BE2C (cell line): ENCODE results near the gene FAAH.

Experiments used
- DNase-seq: peaks from one replicate; pipeline ENCODE4 v3.0.0-alpha.2; 2020
- H3K27me3 ChIP-seq: fragments of 250-450 bp; sonication (Bioruptor Pico); 2 replicates; pipeline ENCODE4 v1.5.1; 2020; ENCODE audit warnings: mild to moderate bottlenecking
- H3K36me3 ChIP-seq: fragments of 250-450 bp; sonication (Bioruptor Pico); 2 replicates; pipeline ENCODE4 v1.5.1; 2020; ENCODE audit warnings: mild to moderate bottlenecking
- H3K4me1 ChIP-seq: fragments of 250-450 bp; sonication (Bioruptor Pico); 2 replicates; pipeline ENCODE4 v1.5.1; 2020
- H3K4me3 ChIP-seq: 2 replicates; pipeline ENCODE4 v1.5.1; 2011; ENCODE audit warnings: low read depth, low read length
- H3K9me3 ChIP-seq: fragments of 250-450 bp; sonication (Bioruptor Pico); 2 replicates; pipeline ENCODE4 v1.5.1; 2020
- CTCF ChIP-seq: IDR thresholded peaks from 2 replicates; pipeline ENCODE4 v1.5.1; 2012; ENCODE audit warnings: mild to moderate bottlenecking, low read depth, low read length

FAAH gene

GRCh38 chr1:46422261-46422871 lies 28.2 kb downstream of the FAAH start:
- TF ChIP-seq CTCF, result no peak
- no peak for DNase-seq
- Histone ChIP-seq H3K9me3 (no peaks in the 10 kb centered on the region), H3K4me3 (no peak overlapping the region), H3K27me3 (no peaks in the 10 kb centered on the region), H3K36me3 (no peaks in the 10 kb centered on the region), H3K4me1 (no peaks in the 10 kb centered on the region)

GRCh38 chr1:46423574-46424240 lies 29.6 kb downstream of the FAAH start:
- no peak for TF ChIP-seq CTCF
- no peaks in the 10 kb centered on the region for H3K4me1 ChIP-seq
- no peaks in the 10 kb centered on the region for H3K9me3 ChIP-seq
- DNase-seq, result no peak
- no peaks in the 10 kb centered on the region for H3K27me3 ChIP-seq
- H3K4me3 ChIP-seq, result no peak overlapping the region
- no peaks in the 10 kb centered on the region for H3K36me3 ChIP-seq

- Histone ChIP-seq H3K9me3 (no peaks in the 10 kb centered on the region), H3K27me3 (no peaks in the 10 kb centered on the region), H3K36me3 (no peaks in the 10 kb centered on the region), H3K4me1 (no peaks in the 10 kb centered on the region), H3K4me3 (no peak overlapping the region)
- no peak for TF ChIP-seq CTCF
- no peak for DNase-seq
Measured at GRCh38 chr1:46424730-46425129, 30.6 kb downstream of the FAAH start.

GRCh38 chr1:46425726-46426125 lies 31.6 kb downstream of the FAAH start:
- no peak for DNase-seq
- TF ChIP-seq CTCF, result no peak
- Histone ChIP-seq H3K4me3 (no peak overlapping the region), H3K9me3 (no peaks in the 10 kb centered on the region), H3K4me1 (no peaks in the 10 kb centered on the region), H3K27me3 (no peaks in the 10 kb centered on the region), H3K36me3 (no peaks in the 10 kb centered on the region)

- H3K27me3 ChIP-seq, result no peaks in the 10 kb centered on the region
Measured at GRCh38 chr1:46427541-46427940, 33.4 kb downstream of the FAAH start.

More at GRCh38 chr1:46427541-46427940, 33.4 kb downstream of the FAAH start:
- no peak for TF ChIP-seq CTCF
- no peak overlapping the region for H3K4me3 ChIP-seq
- H3K36me3 ChIP-seq, result no peaks in the 10 kb centered on the region
- no peak for DNase-seq
- H3K9me3 ChIP-seq, result no peaks in the 10 kb centered on the region
- no peaks in the 10 kb centered on the region for H3K4me1 ChIP-seq
